GM18867 (cell line): Measurements from ENCODE around the gene P4HA2.
A peak's percentile ranks its signal among the peaks of the same experiment; 100 is the strongest.

ENCODE experiments used
- ATAC-seq: cut with Tn5 transposase; IDR thresholded peaks from one replicate; pipeline ENCODE4 v1.9.1; 2021; ENCODE audit warnings: mild to moderate bottlenecking, moderate library complexity; ENCODE audit not compliant: unreplicated experiment

Gene P4HA2

DNA sequence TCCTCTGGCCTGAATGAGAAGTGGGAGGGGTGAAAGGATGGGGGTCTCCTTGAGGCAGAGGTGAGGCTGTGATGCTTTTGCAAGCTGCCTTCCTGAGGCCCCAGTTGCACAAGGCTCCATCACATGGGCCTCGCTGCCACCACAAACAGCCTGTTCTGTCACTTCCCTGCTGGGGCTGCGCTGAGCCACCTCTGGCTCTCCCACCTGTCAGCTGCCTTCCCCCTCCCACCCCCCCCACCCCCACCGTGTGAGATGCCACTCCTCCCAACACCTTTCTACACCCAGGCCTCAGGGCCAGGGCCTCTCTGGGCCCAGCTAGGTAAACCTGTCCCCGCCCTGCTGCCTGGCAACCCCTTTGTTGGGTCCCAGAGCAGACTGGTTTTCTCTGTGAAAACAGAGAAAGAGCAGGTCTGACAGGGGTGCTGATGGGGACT lies 25.4 kb upstream of the P4HA2 start:
- no peak for ATAC-seq

DNA sequence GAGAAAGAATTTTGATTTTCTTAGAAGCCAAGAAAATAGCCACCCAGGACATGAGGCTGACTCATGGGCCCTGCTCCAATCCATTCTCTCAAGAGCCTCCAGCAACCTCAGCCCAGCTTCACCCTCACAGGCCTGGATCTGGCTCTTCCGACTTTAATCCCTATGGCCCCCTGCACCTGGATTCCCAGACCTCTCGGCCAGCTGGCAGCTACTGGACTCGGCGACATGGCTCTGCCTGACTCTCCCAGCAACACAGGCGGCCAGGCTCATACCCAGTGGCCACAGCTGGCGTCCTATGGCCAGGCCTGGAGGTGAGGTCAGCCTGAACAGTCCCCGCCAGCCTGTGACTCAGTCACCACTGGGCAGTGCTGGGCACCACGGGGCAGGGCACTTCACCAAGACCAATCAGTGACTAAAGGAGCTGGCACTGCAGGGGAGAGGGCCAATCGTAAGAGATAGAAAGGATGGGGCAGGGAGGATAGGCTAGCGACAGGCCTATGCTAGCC lies 23.6 kb upstream of the P4HA2 start:
- ATAC-seq: no peak

DNA sequence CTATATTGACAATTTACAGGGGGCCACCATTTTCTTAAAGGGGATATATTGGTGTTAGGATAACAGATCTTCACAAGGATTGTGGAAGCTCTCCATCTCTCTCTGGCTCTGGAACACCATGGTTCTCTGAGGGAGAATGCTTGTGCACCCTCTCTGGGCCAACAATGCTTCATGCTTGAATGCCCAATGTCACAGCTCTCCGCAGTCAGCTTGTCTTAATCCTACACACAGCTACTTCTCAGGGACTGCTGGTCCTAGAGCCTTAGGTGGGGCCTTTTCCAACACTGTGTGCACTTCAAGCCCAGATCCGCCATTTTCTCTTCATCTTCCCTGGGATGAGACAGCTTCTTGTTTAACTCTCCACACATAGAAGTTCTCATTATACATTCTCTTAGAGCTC lies 22.9 kb upstream of the P4HA2 start:
- no peak for ATAC-seq

DNA sequence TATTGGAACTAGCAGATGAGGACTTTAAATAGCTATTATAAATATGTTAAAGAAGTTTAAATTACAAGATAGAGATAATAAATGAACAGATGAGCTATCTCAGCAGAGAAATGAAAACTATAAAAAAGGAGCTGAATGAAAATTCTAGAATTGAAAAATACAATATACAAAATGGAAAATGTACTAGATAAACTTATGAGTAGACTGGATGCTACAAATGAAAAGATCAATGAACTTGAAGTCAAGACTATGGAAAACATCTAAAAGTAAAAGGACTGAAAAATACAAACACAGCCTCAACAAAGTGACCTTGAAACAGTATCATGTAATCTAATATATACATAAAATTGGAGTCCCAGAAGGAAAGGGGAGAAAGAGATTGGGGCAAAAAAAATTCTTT lies 19.2 kb upstream of the P4HA2 start:
- no peak for ATAC-seq

DNA sequence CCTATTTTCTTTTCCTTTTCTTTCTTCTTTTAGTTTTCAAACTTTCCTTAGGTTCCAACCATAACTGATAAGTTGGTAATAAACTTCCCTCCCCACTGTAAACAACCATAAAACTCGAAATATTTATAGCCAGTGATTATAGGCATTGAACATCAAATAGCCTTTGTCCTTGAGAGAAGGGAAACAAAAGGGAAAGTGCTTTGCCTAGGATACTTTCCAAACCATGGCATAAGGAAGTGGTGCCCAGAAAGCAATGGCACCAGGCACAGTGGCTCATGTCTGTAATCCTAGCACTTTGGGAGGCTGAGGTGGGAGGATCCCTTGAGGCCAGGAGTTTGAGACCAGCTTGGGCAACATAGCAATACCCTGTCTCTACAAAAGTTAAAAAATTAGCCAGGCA lies 17.9 kb upstream of the P4HA2 start:
- ATAC-seq: no peak

DNA sequence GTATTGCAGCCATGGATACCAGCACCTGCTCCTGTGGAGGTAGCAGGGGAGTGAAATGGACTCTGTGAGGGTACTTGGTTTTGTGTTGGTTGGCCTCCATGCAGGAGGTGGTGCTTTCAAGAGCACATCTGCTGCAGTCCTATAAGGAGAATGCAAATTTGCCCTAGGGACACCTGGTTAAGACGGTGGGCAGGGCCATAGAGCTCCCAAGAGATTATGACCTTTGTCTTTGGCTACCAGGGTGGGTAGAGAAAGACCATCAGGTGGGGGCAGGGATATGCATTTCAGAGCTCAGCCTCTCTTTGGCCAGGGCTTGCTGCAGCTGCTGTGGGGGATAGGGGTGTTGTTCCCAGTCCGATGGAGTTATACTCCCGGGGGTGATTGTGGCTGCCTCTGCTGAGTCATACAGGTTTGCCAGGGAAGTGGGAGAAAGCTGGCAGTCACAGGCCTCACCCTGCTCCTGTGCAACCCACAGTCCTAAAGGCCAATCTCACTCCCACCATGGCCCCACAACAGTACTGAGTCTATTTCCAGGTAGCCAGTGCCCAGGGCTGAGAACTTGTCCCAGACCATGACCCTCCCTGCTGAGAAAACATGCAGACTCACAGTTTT lies 15.8 kb upstream of the P4HA2 start:
- ATAC-seq: no peak

DNA sequence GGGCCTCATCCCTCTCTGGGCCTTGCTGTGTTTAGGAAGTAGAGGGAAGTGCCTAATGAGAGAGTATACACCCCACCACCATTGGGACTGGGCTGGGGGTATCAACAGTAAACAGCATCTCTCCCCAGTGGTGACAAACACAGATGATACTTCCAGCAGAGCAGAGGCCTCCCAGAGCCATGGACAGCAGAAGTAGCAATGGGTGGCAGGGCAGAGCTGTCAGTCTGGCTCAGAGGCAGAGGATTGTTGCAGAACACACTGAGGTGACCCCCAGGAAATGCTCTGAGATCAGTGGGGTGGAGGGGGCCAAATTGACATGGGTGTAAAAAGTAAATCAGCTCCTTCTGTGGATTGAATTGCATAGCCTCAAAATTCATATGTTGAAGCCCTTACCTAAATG lies 12.1 kb upstream of the P4HA2 start:
- no peak for ATAC-seq

DNA sequence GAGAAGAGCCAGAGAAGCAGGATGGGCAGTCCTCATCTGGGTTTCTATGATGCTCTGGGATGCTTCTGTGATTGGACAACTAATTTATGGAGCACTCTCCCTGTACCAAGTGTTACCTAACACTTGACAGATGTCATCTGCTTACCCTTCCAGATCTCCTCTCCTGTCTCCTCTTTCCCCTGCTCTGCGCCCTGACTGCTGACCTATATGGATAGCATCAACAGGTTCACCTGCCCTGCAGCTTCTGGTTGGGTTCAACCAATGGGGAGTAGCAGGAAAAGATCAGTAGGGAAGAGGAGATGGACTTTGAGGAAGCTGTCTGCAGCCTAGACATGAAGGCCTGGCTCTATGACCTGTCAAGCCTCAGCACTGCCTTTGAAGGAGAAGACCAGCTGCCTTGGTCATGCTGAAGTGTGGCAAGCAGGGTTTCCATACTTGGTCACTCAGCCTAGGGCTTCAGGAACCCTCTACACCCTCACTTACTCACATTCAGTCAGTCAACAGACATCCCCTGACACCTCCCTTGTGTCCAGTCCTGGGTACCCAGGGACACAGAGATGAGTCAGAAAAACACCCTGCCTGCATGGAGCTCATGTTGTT lies 11.3 kb upstream of the P4HA2 start:
- no peak for ATAC-seq

DNA sequence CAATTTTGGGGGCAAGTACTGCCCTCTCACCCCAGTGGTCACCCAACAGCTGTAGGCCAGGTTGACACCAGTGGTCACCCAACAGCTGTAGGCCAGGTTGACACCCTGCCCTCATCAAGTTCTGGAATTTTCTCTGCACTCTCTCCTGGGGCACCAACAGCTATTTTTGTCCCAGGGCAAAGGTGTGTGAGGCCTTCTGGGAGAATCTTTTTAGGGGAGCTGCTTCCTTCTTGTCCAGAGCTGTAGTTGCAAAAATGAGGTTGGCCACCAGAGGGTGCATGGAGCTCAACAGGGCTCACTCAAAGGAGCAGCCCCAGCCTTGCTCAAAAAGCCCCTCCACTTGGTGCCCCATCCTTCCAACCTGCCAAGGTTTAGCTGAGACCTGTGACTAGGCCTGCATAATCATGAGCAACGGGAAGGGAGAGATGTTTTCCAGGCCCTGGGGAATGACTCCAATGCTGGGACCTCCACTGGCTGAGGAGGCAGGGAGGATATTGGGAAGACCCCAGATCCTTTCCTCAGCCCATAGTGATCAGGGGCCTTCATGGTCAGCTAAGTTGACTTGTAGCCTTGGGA lies 10.6 kb upstream of the P4HA2 start:
- peak; percentile 64 for ATAC-seq

DNA sequence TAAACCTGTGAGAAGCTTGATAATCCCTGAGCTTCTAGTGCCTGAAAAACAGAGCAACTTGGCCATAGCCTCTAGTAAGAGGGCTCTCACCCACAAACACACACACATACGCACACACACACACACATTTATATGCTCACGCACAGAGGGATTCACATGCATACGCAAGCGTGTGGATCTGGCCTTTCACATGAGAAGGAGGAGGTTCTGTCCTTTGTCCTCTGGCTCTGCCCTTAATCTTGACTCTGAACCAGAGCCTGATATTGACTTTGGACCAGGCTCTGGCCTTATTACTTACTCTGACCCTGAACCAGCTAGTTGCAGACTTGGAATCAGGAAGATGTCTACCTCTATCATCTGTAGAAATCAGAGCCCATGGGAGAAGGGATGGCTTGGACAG lies 10.0 kb upstream of the P4HA2 start:
- no peak for ATAC-seq

DNA sequence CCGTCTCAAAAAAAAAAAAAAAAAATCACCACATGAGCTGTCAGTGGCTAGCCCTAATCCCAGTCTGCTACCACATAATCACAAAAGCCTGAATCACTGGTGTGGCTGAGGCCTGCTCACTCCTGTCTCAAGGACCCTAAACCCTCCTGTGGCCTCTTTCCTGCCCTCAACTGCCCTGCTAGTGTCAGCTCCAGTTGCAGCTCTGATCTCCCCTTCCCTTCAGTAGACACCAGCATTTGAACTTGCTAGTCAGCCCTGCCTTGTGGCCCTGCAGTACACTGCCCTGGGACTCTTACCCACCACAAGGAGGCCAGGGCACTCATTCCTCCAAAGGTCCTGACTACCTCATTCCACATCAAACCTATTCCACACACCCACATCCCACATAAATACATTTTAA lies 9.5 kb upstream of the P4HA2 start:
- ATAC-seq: no peak

DNA sequence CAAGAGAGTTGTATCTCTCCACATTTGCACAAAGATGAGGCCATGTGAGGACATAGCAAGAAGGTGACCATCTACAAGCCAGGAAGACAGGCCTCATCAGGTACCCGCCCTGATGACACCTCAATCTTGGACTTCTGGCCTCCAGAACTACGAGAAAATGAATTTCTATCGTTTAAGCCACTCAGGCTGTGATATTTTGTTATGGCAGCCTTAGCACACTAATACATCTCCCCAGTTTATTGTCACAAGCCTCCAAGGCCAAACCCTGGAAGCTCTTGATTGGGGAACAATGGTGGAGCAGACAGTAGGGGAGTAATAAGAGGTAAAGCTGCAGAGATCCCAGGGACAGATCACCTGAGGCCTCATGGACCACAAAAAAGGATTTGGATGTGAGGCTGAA lies 7.7 kb upstream of the P4HA2 start:
- ATAC-seq: no peak

DNA sequence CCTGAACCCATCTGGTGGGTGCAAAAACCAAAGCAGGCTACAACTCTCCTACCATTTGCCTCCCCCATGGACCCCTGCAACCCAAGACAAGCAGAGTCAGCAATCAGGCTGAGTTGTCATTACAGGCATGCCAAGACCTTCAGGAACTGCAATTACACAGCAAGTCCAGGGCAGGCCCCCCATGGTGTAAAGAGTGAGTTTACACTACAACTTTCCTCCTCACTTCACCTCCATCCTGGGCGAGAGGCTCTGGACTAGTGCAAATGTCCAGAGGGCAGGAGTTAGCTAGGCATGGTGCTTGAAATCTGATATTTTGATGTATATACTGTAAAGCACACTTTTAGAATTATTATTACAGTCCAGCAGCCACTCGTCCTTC lies 7.0 kb upstream of the P4HA2 start:
- no peak for ATAC-seq

DNA sequence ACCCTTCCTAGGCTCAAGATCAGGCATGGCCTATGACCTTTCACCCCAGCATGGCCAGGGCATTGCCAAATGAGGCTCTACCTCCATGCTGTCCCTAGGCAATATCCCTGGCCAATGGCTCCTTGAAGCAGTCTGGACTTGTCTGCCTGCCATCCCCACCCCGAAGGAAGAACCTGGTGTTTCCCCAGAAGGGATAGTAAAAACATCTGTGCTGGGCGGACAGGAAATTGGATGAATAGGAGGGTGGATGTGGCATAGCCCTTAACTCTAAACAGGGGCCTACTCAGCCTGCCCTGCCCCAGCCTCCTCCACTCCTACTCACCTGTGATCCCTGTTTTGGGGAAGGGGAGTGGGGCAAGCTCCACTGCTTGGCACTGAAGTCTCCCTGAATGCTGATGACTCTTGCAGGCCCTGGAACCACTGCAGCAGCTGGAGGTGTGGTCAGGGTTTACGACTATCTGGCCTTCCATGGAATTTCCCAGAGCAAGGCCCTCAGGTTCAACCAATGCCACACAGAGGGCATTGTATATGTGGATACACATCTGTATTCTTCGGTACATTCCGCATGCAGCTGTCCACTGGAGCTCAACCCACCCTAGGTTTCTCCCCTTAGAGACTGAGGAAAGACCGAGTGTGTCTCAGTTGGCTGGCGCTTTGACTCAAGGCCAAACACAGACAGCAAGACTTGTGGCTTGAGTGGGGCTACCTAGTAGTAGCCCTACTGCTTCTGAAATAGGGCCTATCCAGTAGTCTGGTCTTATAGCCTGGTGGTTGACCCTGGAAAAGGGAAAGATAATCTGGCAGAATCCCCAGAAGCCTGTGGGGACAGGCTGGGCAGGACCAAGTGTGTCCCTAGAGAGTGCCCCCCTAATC lies 6.4 kb upstream of the P4HA2 start:
- ATAC-seq: no peak

DNA sequence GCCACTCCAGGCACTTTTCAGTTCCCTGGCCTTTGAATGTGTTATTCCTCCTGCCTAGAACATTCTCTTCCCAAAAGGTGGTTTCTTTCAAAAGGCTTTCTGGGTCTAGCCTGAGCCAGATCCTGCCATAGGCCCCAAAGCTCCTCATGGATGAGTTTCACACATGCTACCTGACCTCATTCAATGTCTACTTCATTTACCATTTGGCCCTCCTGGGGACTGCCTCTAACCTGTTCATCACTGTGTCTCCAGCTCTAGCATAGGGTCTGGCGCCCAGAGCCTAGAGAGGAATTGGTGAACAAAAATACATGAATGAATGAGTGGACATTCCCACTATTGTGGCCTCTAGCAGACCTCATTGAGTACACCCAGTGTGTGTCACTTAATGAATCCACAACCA lies 5.4 kb upstream of the P4HA2 start:
- no peak for ATAC-seq

DNA sequence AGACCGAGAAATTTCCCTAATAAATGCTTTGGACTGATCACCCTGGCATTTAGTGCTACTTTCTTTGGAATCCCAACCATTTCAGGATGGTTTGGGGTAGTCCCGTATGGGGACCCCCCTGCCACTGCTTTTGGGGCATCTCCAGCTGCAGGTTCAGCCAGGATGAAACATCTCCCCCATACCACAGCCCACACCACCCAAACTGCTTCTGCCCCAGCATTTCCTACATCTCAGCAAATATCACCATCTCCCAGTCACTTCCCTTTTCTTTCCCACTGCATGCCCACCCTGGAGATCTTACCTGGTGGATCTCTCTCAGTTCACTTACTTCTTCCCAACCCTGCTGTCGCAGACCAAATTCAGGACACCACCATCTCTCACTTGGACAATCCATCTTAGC lies 4.8 kb upstream of the P4HA2 start:
- ATAC-seq: no peak

DNA sequence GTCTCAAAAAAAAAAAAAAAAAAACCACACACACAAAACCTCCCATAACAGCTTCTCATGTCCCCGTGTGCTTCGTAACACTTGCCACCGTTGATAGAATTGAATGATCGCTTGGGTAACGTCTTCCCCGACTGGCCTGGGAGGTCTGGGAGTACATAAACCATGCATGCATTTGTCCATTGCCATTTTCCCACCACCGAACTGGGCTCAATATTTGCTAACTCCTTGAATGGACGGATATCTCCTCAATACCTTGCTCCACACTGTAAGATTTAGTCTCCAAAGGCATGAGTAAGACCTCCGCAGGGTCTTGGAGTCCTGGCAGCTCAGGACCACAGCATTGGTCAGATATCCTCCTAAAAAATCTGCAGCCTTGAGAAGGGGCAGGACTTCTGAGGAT lies 3.2 kb upstream of the P4HA2 start:
- no peak for ATAC-seq

DNA sequence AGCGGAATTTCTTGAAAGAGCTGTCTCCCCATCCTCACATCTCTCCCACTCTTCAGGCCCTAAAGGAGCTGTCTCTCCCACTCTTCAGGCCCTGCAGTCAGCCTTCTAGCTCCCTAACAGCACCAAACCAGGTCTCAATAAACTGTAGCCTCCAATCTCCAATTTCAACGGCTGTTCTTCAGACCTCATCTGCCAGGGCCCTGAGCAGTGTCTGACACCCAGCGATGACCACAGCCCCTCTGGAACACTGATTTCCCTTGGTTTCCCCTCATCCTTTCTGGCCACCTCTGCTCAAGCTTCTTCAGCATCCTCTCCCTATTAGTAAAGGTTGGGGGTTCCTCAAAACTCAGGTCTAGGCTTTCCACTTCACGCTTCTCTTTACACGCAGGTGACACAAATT lies 1.6 kb upstream of the P4HA2 start:
- ATAC-seq: no peak

DNA sequence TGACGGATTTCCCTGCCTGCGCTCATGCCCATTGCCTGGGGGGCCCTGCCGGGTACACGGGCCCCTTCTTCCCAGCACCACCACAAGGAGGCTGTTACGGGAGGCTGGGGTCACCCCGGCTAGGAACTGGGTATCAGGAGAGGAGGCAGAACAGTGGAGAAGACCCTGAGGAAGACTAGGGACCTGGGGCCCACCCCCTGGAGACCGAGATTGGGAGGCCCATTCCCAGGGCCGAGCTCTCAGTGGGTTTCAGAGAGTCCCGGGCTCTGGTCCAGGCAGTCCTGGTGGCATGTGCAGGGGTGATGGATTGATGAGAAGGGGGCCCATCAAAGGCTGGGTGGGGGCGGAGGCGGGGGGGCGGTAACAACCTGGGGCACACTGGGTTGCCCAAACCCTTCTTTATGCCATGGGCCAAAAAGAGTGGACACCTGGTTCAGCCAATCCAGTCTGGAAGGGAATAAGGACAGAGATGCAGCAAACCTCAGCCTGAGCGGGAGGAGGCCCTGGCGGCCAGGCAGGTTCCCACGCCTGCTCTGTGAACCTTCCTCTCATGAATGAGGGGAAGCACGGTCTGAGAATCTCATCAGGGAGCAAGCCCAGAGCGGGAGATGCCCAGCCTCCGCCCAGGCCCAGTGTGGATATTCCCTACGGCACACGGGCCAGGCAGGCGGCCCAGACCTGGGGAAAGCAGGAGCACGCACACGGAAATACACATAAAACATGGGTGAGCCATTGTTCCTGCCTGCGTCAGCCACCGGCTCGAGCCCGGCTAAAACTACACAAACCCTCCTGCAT lies 785 bp upstream of the P4HA2 start:
- ATAC-seq: no peak

DNA sequence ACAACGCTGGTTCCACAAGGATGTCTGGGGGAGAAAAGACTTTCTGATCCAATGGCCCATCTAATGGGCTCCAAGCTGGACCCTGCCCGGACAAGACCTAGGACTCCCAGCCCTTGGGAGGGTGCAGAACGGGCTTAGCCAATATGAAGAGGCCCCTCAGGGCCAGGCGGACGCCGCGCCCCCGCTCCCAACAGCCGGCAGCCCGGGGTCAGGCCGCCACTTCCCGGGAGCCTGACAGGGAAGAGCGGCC lies 493 bp downstream of the P4HA2 start:
- ATAC-seq: no peak

DNA sequence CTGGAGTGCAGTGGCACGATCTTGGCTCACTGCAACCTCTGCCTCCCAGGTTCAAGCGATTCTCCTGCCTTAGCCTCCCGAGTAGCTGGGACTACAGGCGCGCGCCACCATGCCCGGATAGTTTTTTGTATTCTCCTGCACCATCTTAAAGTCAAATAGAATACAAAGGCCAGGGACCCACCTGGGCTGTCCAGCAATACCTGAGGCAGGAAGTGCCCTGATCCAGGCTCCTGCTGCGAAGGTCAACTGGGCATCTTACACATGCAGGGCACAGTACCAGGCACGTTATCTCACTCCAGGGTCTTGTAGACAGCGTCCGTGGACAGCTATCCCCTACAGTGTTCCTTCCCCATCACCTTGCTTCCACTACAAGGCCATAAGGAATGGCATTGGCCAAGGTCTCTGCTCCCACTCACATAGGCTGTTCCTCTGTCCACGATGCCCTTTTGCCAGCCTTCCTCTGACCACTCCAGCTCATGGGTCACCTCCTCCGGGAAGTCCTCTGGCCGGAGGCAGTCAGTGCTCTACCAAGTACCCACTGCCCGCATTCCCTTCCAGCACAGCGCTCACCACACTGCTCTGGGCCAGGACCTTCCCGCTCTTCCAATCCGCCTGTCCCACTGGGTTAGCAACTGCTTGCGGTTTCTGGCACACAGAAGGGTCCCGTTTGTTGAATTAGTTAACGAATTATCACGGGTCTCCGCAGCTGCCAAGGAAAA lies 978 bp downstream of the P4HA2 start:
- no peak for ATAC-seq
